HepG2 (cell line): ENCODE results near the gene SPI1. TPM values are rescaled to one million over a fixed set of nuclear protein-coding genes. Genes with fewer than 3 reads are reported as not detected.
A peak's percentile ranks its signal among the peaks of the same experiment; 100 is the strongest.

Source experiments
- JUNB ChIP-seq: sonication (generic); formaldehyde crosslinking; IDR thresholded peaks from 2 replicates; pipeline ENCODE4 v1.8.0; 2022; ENCODE audit warnings: missing genetic modification reagents, mild to moderate bottlenecking, borderline replicate concordance
- KDM2A ChIP-seq: sonication (generic); formaldehyde crosslinking; IDR thresholded peaks from 2 replicates; pipeline ENCODE4 v1.4.0; 2020; ENCODE audit warnings: low read depth, missing genetic modification reagents, borderline replicate concordance
- NCOA2 ChIP-seq: sonication (generic); formaldehyde crosslinking; IDR thresholded peaks from 2 replicates; pipeline ENCODE4 v1.8.0; 2022; ENCODE audit warnings: inconsistent platforms
- RARA ChIP-seq: IDR thresholded peaks from 2 replicates; pipeline ENCODE4 v1.6.1; 2016; ENCODE audit warnings: missing genetic modification reagents, missing compliant biosample characterization
- RFX1 ChIP-seq: fragments of 450-650 bp; IDR thresholded peaks from 2 replicates; pipeline ENCODE4 v1.6.1; 2017
- SMARCE1 ChIP-seq: fragments of 450-650 bp; IDR thresholded peaks from 2 replicates; pipeline ENCODE4 v1.6.1; 2017; ENCODE audit warnings: borderline replicate concordance
- SP1 ChIP-seq, 2 experiments: fragments of 450-650 bp in 1 of 2; sonication (generic) in 1 of 2; formaldehyde crosslinking in 1 of 2; IDR thresholded peaks; 2 replicates each; pipeline versions ENCODE4 v1.4.0 to v1.6.1; 2016 to 2020; ENCODE audit warnings: missing genetic modification reagents in 1 of 2
- YEATS2 ChIP-seq: sonication (generic); formaldehyde crosslinking; IDR thresholded peaks from 2 replicates; pipeline ENCODE4 v1.4.0; 2020; ENCODE audit warnings: missing genetic modification reagents, borderline replicate concordance
- ZBTB3 ChIP-seq: sonication (generic); formaldehyde crosslinking; IDR thresholded peaks from 2 replicates; pipeline ENCODE4 v1.4.0; 2020; ENCODE audit warnings: low read depth, mild to moderate bottlenecking, moderate library complexity, missing genetic modification reagents, borderline replicate concordance
- ZKSCAN8 ChIP-seq: IDR thresholded peaks from 2 replicates; pipeline ENCODE4 v1.6.1; 2016; ENCODE audit warnings: borderline replicate concordance, missing genetic modification reagents, missing compliant biosample characterization
- ZNF224 ChIP-seq: sonication (generic); formaldehyde crosslinking; IDR thresholded peaks from 2 replicates; pipeline ENCODE4 v1.5.0; 2020; ENCODE audit warnings: mild to moderate bottlenecking, missing genetic modification reagents
- ZNF33B ChIP-seq: sonication (generic); formaldehyde crosslinking; IDR thresholded peaks from 2 replicates; pipeline ENCODE4 v1.5.1; 2020; ENCODE audit warnings: mild to moderate bottlenecking, missing genetic modification reagents
- ZNF343 ChIP-seq: sonication (generic); formaldehyde crosslinking; IDR thresholded peaks from 2 replicates; pipeline ENCODE4 v1.4.0; 2020; ENCODE audit warnings: mild to moderate bottlenecking, missing genetic modification reagents
- ZNF383 ChIP-seq: sonication (generic); formaldehyde crosslinking; IDR thresholded peaks from 2 replicates; pipeline ENCODE4 v1.4.0; 2020; ENCODE audit warnings: missing genetic modification reagents, mild to moderate bottlenecking, borderline replicate concordance
- ZNF451 ChIP-seq: sonication (generic); formaldehyde crosslinking; IDR thresholded peaks from 2 replicates; pipeline ENCODE4 v1.5.0; 2020; ENCODE audit warnings: mild to moderate bottlenecking, missing genetic modification reagents
- ZNF567 ChIP-seq: sonication (generic); formaldehyde crosslinking; IDR thresholded peaks from 2 replicates; pipeline ENCODE4 v1.8.1; 2023; ENCODE audit warnings: mild to moderate bottlenecking, missing genetic modification reagents, borderline replicate concordance
- ZNF607 ChIP-seq: sonication (generic); formaldehyde crosslinking; IDR thresholded peaks from 2 replicates; pipeline ENCODE4 v1.5.1; 2020; ENCODE audit warnings: missing genetic modification reagents, mild to moderate bottlenecking, borderline replicate concordance
- ZNF749 ChIP-seq: sonication (generic); formaldehyde crosslinking; IDR thresholded peaks from 2 replicates; pipeline ENCODE4 v1.8.0; 2022; ENCODE audit warnings: mild to moderate bottlenecking, missing genetic modification reagents, moderate library complexity, borderline replicate concordance
- polyA plus RNA-seq, 8 experiments: library from polyadenylated mRNA; depleted of rRNA in 3 of 8; stranded (reverse) in 7 of 8; unstranded in 1 of 8; fragments of >200 nt; fragmentation: Illumina TruSeq in 4 of 8; extraction: Trizol in 4 of 8; gene quantifications; 2 replicates each; pipeline versions ENCODE4 v1.2.1 to v1.2.3, GENCODE V29; 2011 to 2016; ENCODE audit warnings: low read depth in 4 of 8, missing spikeins in 1 of 8, mixed read lengths in 1 of 8; ENCODE audit not compliant: insufficient read depth in 1 of 8
- total RNA-seq, 5 experiments: library from RNA; depleted of rRNA; stranded (reverse); fragments of >200 nt; fragmentation: Illumina TruSeq; extraction: Trizol; gene quantifications; 2 replicates each; pipeline ENCODE4 v1.2.3, GENCODE V29; 2016; ENCODE audit warnings: low read depth in 1 of 5
- TF ChIP-seq, protein P1 (sequence below): sonication (generic); formaldehyde crosslinking; IDR thresholded peaks from 2 replicates; pipeline ENCODE4 v1.4.0; 2020; ENCODE audit warnings: missing genetic modification reagents, borderline replicate concordance
- TF ChIP-seq, protein P2 (sequence below): sonication (generic); formaldehyde crosslinking; IDR thresholded peaks from 2 replicates; pipeline ENCODE4 v1.8.0; 2022; ENCODE audit warnings: mild to moderate bottlenecking, missing genetic modification reagents
- TF ChIP-seq, protein P3 (sequence below): sonication (generic); formaldehyde crosslinking; IDR thresholded peaks from 2 replicates; pipeline ENCODE4 v1.4.0; 2020; ENCODE audit warnings: missing genetic modification reagents, mild to moderate bottlenecking, borderline replicate concordance

Gene SPI1
- total and polyA plus RNA-seq, 2 of the 13 experiments (the other 11 are each of a cell fraction or from before 2014, with no cell fraction given), result not detected

DNA sequence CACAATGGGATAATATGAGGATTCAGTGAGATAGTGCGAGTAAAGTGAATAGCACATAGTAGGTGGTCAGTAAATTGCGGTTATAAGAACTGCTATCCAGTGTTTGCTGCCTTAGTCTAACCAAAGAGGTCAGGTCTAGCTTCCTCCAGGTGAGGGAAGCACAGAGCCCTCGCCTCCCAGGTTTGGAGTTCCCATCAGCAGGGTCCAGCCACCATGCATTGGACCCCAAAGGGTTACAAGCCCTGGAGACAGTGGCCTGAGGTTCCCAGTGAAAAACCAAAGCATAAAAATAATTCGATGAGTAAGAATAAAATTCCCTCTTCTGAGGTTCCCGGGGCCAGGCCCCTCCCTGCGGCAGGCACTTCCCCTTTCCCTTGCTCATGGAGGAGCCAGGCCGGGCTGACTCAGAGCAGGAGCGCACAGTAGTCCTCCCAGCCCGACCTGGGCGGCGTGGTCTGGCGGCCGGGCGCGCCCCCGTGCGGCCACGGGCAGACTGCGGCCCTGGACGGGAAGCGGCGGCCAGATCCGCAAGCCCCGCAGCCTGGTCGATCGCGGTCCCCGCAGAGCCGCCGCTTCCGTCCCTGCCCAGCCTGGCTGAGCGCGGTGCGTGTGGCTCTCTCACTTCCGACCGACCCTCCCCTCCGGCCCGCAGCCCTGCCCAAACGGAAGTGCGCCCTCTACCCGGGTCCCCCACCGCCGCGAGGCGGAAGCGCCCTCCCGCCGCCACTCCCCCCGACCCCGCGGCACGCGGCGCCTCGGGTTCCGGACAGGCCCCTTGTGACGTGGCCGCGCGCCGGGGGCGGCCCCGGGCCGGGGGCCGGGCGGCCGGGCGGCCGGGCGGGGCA, 29.6 kb upstream of the SPI1 start, which contains the start of gene SLC39A13 (continued):
- peak; percentile 50; the same call in 1 of the 2 replicates for TF ChIP-seq ZKSCAN8
- peak; percentile 89 for TF ChIP-seq ZNF343 (CRISPR knock-in tag)
- TF ChIP-seq, protein P1, sequence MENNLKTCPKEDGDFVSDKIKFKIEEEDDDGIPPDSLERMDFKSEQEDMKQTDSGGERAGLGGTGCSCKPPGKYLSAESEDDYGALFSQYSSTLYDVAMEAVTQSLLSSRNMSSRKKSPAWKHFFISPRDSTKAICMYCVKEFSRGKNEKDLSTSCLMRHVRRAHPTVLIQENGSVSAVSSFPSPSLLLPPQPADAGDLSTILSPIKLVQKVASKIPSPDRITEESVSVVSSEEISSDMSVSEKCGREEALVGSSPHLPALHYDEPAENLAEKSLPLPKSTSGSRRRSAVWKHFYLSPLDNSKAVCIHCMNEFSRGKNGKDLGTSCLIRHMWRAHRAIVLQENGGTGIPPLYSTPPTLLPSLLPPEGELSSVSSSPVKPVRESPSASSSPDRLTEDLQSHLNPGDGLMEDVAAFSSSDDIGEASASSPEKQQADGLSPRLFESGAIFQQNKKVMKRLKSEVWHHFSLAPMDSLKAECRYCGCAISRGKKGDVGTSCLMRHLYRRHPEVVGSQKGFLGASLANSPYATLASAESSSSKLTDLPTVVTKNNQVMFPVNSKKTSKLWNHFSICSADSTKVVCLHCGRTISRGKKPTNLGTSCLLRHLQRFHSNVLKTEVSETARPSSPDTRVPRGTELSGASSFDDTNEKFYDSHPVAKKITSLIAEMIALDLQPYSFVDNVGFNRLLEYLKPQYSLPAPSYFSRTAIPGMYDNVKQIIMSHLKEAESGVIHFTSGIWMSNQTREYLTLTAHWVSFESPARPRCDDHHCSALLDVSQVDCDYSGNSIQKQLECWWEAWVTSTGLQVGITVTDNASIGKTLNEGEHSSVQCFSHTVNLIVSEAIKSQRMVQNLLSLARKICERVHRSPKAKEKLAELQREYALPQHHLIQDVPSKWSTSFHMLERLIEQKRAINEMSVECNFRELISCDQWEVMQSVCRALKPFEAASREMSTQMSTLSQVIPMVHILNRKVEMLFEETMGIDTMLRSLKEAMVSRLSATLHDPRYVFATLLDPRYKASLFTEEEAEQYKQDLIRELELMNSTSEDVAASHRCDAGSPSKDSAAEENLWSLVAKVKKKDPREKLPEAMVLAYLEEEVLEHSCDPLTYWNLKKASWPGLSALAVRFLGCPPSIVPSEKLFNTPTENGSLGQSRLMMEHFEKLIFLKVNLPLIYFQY (CRISPR knock-in tag), result peak; percentile 73; the same call in 1 of the 2 replicates
- TF ChIP-seq NCOA2, result peak; percentile 49; the same call in 1 of the 2 replicates
- TF ChIP-seq SP1 (IDR thresholded peaks at IDR 0.05), result no peak
- TF ChIP-seq SP1 (CRISPR knock-in tag; IDR thresholded peaks at IDR 0.05), result peak; percentile 86
- peak; percentile 98 for TF ChIP-seq ZNF567 (CRISPR knock-in tag)
- no peak for TF ChIP-seq SMARCE1
- 0 out of 2 replicates have a peak, but pooled peaks have one; percentile 66 for TF ChIP-seq ZBTB3
- peak; percentile 74 for TF ChIP-seq KDM2A (CRISPR knock-in tag)
- TF ChIP-seq, protein P2, sequence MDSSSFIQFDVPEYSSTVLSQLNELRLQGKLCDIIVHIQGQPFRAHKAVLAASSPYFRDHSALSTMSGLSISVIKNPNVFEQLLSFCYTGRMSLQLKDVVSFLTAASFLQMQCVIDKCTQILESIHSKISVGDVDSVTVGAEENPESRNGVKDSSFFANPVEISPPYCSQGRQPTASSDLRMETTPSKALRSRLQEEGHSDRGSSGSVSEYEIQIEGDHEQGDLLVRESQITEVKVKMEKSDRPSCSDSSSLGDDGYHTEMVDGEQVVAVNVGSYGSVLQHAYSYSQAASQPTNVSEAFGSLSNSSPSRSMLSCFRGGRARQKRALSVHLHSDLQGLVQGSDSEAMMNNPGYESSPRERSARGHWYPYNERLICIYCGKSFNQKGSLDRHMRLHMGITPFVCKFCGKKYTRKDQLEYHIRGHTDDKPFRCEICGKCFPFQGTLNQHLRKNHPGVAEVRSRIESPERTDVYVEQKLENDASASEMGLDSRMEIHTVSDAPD (CRISPR knock-in tag), result no peak; the same call in 1 of the 2 replicates
- TF ChIP-seq ZNF224, result no peak
- TF ChIP-seq ZNF607, result peak; percentile 76; the same call in 1 of the 2 replicates
- TF ChIP-seq, protein P3, sequence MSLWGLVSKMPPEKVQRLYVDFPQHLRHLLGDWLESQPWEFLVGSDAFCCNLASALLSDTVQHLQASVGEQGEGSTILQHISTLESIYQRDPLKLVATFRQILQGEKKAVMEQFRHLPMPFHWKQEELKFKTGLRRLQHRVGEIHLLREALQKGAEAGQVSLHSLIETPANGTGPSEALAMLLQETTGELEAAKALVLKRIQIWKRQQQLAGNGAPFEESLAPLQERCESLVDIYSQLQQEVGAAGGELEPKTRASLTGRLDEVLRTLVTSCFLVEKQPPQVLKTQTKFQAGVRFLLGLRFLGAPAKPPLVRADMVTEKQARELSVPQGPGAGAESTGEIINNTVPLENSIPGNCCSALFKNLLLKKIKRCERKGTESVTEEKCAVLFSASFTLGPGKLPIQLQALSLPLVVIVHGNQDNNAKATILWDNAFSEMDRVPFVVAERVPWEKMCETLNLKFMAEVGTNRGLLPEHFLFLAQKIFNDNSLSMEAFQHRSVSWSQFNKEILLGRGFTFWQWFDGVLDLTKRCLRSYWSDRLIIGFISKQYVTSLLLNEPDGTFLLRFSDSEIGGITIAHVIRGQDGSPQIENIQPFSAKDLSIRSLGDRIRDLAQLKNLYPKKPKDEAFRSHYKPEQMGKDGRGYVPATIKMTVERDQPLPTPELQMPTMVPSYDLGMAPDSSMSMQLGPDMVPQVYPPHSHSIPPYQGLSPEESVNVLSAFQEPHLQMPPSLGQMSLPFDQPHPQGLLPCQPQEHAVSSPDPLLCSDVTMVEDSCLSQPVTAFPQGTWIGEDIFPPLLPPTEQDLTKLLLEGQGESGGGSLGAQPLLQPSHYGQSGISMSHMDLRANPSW (CRISPR knock-in tag), result no peak
- no peak for TF ChIP-seq JUNB (CRISPR knock-in tag)
- peak; percentile 21; the same call in 1 of the 2 replicates for TF ChIP-seq RARA (CRISPR knock-in tag)
- TF ChIP-seq YEATS2 (CRISPR knock-in tag), result peak; percentile 63; the same call in 1 of the 2 replicates
- TF ChIP-seq ZNF383 (CRISPR knock-in tag), result peak; percentile 74; the same call in 1 of the 2 replicates
- TF ChIP-seq ZNF33B (CRISPR knock-in tag), result peak; percentile 53; the same call in 1 of the 2 replicates
- peak; percentile 78 for TF ChIP-seq ZNF749
- peak; percentile 53; the same call in 1 of the 2 replicates for TF ChIP-seq ZNF451 (CRISPR knock-in tag)
- no peak for TF ChIP-seq RFX1
